IgD-negative memory B cell (primary cell): ENCODE data around the gene A2ML1. TPM values are rescaled to one million over a fixed set of nuclear protein-coding genes. Genes with fewer than 3 reads are reported as not detected.
A peak's percentile ranks its signal among the peaks of the same experiment; 100 is the strongest.
"Not testable (repeated sequence)": the region's sequence is repeated elsewhere in the genome, so short reads cannot be mapped to it uniquely, and the experiment has no call there.

Experiments used
- H3K27ac Mint-ChIP-seq, 3 donors: one replicate each; pipeline ENCODE4 v1.8.0; 2020 to 2022; ENCODE audit warnings: mild to moderate bottlenecking in 3 of 3, mixed read lengths in 3 of 3, moderate library complexity in 1 of 3
- H3K27me3 Mint-ChIP-seq: one replicate; pipeline ENCODE4 v1.8.0; 2021; ENCODE audit warnings: mixed read lengths
- H3K36me3 Mint-ChIP-seq: one replicate; pipeline ENCODE4 v1.8.0; 2020; ENCODE audit warnings: mild to moderate bottlenecking, mixed read lengths
- H3K4me1 Mint-ChIP-seq, 3 donors: one replicate each; pipeline ENCODE4 v1.8.0; 2020 to 2022; ENCODE audit warnings: mixed read lengths in 3 of 3, mild to moderate bottlenecking in 1 of 3
- H3K4me3 Mint-ChIP-seq, 4 donors: one replicate each; pipeline ENCODE4 v1.8.0; 2020 to 2022; ENCODE audit warnings: mild to moderate bottlenecking in 4 of 4, mixed read lengths in 4 of 4, moderate library complexity in 3 of 4
- H3K9me3 Mint-ChIP-seq, 3 donors: one replicate each; pipeline ENCODE4 v1.8.0; 2020 to 2021; ENCODE audit warnings: mixed read lengths in 3 of 3, mild to moderate bottlenecking in 1 of 3
- polyA plus RNA-seq: library from polyadenylated mRNA; unstranded; fragments of 300-500 nt; fragmentation: Illumina TruSeq; gene quantifications from one replicate; pipeline ENCODE4 v1.2.3, GENCODE V29; 2021

A2ML1 gene
- not detected for polyA plus RNA-seq

DNA sequence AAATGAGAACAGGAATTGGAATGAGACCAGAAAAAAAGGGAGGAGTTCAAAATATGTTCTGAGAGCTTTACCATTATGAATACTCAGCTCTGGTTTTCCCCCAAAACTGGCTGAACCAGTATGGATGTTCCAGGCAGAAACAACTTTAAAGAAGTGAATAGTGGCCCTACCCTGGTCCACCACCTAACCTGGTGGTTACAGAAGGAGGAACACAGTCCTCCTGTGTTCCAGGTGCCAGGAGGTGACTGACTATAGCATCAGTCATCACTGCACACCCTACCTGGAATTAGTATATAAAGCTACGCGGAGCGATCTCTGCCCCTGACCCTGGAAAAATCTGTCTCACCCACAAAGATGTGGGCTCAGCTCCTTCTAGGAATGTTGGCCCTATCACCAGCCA is at the start of gene A2ML1:
TSS of gene A2ML1 (plus strand) at position 324 of the 400 bp plus-strand sequence. CDS start at position 355, 31 bp downstream.
- Mint-ChIP-seq H3K27ac (peak within 1 kb of the TSS in 1 of 3 donors; percentile 24), H3K4me3 (peak within 1 kb of the TSS in 1 of 4 donors; percentile 17), H3K27me3 (peaks cover 4% of the 10 kb centered on the region), H3K4me1 (no peaks in the 10 kb centered on the region), H3K36me3 (no peaks in the 10 kb centered on the region), H3K9me3 (peaks cover 0 to 6% (median 2%) of the 10 kb centered on the region in 3 donors)

DNA sequence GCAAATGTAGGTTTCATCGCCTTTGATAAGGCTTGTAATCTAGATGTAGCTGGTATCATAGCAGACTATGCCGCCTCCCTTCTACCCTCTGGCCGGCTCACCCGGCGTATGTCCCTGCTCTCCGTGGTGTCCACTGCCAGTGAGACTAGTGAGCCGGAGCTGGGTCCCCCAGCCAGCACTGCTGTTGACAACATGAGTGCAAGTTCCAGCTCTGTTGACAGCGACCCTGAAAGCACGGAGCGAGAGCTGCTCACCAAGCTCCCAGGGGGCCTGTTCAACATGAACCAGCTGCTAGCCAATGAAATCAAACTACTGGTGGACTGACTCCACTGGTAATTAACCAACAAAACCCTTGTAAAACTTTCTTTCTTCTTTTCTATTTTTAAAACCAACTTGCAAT is 49.0 kb upstream of the A2ML1 start:
- Mint-ChIP-seq H3K4me3 (no peak overlapping the region), H3K36me3 (peaks cover 10% of the 10 kb centered on the region), H3K9me3 (no peaks in the 10 kb centered on the region), H3K4me1 (peaks cover 0 to 1% (median 0%) of the 10 kb centered on the region in 3 donors), H3K27ac (no peak overlapping the region), H3K27me3 (no peaks in the 10 kb centered on the region)

DNA sequence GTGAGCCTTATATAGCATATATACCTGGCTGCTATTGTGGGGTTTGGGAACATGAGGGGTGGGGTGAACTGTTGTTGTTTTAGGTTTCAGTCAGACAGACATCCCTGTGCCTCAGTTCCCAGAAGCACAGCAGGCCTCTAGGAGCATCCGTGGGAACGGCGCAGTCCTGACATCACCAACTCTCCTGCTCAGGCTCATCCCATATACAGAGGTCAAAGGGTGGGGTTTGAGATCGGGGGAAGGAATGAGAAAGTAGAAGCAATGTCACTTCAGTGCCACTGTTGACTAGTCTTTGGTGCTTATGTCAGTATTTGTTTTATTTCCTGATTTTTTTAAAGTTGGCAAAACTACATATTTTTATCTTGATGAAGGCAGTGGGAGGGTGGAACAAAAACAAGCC is 43.1 kb upstream of the A2ML1 start:
- H3K4me3 Mint-ChIP-seq, result no peak overlapping the region
- H3K27ac Mint-ChIP-seq, result no peak overlapping the region
- peaks cover 3% of the 10 kb centered on the region for H3K36me3 Mint-ChIP-seq
- no peaks in the 10 kb centered on the region for H3K4me1 Mint-ChIP-seq
- H3K27me3 Mint-ChIP-seq, result no peaks in the 10 kb centered on the region
- no peaks in the 10 kb centered on the region for H3K9me3 Mint-ChIP-seq

DNA sequence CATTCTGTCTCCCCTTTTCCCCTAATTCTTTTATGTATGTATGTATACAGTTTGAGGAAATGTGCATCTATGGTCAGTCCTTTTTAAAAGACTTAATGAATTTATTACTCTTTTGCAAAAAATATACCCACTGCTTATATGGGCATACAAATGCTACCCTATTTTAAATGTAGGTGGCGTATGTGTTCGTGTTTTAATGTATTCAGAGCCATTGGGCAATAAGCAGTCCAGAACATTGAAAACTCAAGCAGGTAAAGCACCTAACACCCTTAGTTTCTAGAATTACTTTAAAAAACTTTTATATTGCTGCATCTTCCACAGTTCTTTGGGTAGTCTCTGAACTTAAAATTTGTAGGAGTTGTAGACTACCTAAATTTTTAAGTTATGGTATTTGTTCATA is 42.6 kb upstream of the A2ML1 start:
- peaks cover 3% of the 10 kb centered on the region for H3K36me3 Mint-ChIP-seq
- H3K4me1 Mint-ChIP-seq, result no peaks in the 10 kb centered on the region
- H3K27me3 Mint-ChIP-seq, result no peaks in the 10 kb centered on the region
- no peak overlapping the region for H3K4me3 Mint-ChIP-seq
- H3K9me3 Mint-ChIP-seq, result no peaks in the 10 kb centered on the region
- no peak overlapping the region for H3K27ac Mint-ChIP-seq

GRCh38 chr12:8780389-8780788 is 42.0 kb upstream of the A2ML1 start:
- H3K27me3 Mint-ChIP-seq, result no peaks in the 10 kb centered on the region
- H3K9me3 Mint-ChIP-seq, result no peaks in the 10 kb centered on the region
- H3K27ac Mint-ChIP-seq, result no peak overlapping the region
- peaks cover 3% of the 10 kb centered on the region for H3K36me3 Mint-ChIP-seq
- H3K4me3 Mint-ChIP-seq, result no peak overlapping the region
- no peaks in the 10 kb centered on the region for H3K4me1 Mint-ChIP-seq

- H3K4me1 Mint-ChIP-seq, result no peaks in the 10 kb centered on the region
- H3K27ac Mint-ChIP-seq, result peak overlapping the region in 1 of 3 donors; percentile 24
- H3K4me3 Mint-ChIP-seq, result peak overlapping the region in 1 of 4 donors; percentile 6
- no peaks in the 10 kb centered on the region for H3K27me3 Mint-ChIP-seq
- H3K36me3 Mint-ChIP-seq, result peaks cover 3% of the 10 kb centered on the region
- H3K9me3 Mint-ChIP-seq, result no peaks in the 10 kb centered on the region
Observed at GRCh38 chr12:8781381-8782127, 40.9 kb upstream of the A2ML1 start.

GRCh38 chr12:8784290-8784888 is 38.0 kb upstream of the A2ML1 start:
- no peak overlapping the region for H3K4me3 Mint-ChIP-seq
- no peaks in the 10 kb centered on the region for H3K27me3 Mint-ChIP-seq
- H3K4me1 Mint-ChIP-seq, result peaks cover 0 to 4% (median 0%) of the 10 kb centered on the region in 3 donors
- no peak overlapping the region for H3K27ac Mint-ChIP-seq
- H3K9me3 Mint-ChIP-seq, result no peaks in the 10 kb centered on the region
- peaks cover 3% of the 10 kb centered on the region for H3K36me3 Mint-ChIP-seq

DNA sequence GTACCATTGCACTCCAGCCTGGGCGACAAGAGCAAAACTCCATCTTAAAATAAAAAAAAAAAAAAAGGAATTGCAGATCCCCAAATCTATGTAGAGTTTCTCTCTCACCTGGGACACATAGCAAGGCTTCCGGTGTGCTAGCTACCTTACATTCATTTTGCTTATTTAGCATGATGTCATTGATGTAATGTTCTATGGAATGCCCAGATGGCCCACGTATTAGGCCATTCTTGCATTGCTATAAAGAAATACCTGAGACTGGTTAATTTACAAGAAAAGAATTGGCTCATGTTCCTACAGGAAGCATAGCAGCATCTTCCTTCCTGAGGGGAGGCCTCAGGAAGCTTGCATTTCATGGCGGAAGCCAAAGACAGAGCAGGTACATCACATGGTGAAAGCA is 36.9 kb upstream of the A2ML1 start:
- no peaks in the 10 kb centered on the region for H3K27me3 Mint-ChIP-seq
- H3K4me3 Mint-ChIP-seq, result no peak overlapping the region
- no peak overlapping the region for H3K27ac Mint-ChIP-seq
- peaks cover 0 to 4% (median 0%) of the 10 kb centered on the region in 3 donors for H3K4me1 Mint-ChIP-seq
- no peaks in the 10 kb centered on the region for H3K9me3 Mint-ChIP-seq
- peaks cover 3% of the 10 kb centered on the region for H3K36me3 Mint-ChIP-seq

GRCh38 chr12:8787206-8787605 is 35.2 kb upstream of the A2ML1 start:
- not testable (repeated sequence) for H3K27ac Mint-ChIP-seq, H3K27me3 Mint-ChIP-seq, H3K4me1 Mint-ChIP-seq, H3K9me3 Mint-ChIP-seq, H3K36me3 Mint-ChIP-seq, H3K4me3 Mint-ChIP-seq

- H3K4me3 Mint-ChIP-seq, result peak overlapping the region; percentile 50 to 92 (median 79)
- H3K4me1 Mint-ChIP-seq, H3K27ac Mint-ChIP-seq, H3K9me3 Mint-ChIP-seq, H3K36me3 Mint-ChIP-seq, H3K27me3 Mint-ChIP-seq: not testable (repeated sequence)
Observed at GRCh38 chr12:8788706-8789105, 33.7 kb upstream of the A2ML1 start.

DNA sequence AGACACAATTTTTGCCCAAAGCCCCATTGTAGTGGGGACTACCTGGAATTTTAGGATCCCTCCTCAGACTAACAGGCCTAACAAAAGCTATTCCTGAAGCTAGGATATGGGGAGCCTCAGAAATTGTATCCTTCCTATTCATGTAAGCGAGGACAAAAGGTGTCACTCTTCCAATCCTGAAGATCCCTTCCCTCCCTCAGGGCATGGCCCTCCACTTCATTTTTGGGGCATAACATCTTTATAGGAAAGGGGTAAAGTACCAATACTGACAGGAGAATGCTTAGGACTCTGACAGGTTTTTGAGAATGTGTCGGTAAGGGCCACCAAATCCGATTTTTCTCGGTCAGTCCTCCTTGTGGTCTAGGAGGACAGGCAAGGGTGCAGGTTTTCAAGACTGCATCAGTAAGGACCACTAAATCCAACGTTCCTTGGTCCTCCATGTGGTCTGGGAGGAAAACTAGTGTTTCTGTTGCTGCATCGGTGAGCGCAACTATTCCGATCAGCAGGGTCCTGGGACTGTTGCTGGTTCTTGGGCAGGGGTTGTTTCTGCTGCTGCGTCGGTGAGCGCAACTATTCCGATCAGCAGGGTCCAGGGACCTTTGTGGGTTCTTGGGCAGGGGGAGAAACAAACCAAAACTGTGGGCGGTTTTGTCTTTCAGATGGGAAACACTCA is 32.9 kb upstream of the A2ML1 start:
- H3K27me3 Mint-ChIP-seq, H3K9me3 Mint-ChIP-seq, H3K4me1 Mint-ChIP-seq, H3K27ac Mint-ChIP-seq, H3K36me3 Mint-ChIP-seq: not testable (repeated sequence)
- H3K4me3 Mint-ChIP-seq, result peak overlapping the region in 2 of 4 donors; percentile 87 to 92

DNA sequence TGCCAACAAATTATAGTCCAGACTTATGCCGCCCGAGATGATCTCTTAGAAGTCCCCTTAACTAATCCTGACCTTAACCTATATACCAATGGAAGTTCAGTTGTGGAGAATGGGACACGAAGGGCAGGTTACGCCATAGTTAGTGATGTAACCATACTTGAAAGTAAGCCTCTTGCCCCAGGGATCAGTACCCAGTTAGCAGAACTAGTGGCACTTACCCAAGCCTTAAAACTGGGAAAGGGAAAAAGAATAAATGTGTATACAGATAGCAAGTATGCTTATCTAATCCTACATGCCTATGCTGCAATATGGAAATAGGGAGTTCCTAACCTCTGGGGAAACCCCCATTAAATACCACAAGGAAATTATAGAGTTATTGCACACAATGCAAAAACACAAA is 29.2 kb upstream of the A2ML1 start:
- H3K27me3 Mint-ChIP-seq, H3K9me3 Mint-ChIP-seq, H3K4me1 Mint-ChIP-seq, H3K4me3 Mint-ChIP-seq, H3K27ac Mint-ChIP-seq, H3K36me3 Mint-ChIP-seq: not testable (repeated sequence)

DNA sequence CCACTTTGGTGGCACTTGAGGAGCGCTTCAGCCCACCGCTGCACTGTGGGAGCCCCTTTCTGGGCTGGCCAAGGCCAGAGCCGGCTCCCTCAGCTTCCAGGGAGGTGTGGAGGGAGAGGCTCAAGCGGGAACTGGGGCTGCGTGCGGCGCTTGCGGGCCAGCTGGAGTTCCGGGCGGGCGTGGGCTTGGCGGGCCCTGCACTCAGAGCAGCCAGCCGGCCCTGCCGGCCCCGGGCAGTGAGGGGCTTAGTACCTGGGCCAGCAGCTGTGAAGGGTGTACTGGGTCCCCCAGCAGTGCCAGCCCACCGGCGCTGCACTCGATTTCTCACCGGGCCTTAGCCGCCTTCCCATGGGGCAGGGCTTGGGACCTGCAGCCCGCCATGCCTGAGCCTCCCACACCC is 27.8 kb upstream of the A2ML1 start:
- H3K4me3 Mint-ChIP-seq, H3K4me1 Mint-ChIP-seq, H3K36me3 Mint-ChIP-seq, H3K27ac Mint-ChIP-seq, H3K9me3 Mint-ChIP-seq, H3K27me3 Mint-ChIP-seq: not testable (repeated sequence)

DNA sequence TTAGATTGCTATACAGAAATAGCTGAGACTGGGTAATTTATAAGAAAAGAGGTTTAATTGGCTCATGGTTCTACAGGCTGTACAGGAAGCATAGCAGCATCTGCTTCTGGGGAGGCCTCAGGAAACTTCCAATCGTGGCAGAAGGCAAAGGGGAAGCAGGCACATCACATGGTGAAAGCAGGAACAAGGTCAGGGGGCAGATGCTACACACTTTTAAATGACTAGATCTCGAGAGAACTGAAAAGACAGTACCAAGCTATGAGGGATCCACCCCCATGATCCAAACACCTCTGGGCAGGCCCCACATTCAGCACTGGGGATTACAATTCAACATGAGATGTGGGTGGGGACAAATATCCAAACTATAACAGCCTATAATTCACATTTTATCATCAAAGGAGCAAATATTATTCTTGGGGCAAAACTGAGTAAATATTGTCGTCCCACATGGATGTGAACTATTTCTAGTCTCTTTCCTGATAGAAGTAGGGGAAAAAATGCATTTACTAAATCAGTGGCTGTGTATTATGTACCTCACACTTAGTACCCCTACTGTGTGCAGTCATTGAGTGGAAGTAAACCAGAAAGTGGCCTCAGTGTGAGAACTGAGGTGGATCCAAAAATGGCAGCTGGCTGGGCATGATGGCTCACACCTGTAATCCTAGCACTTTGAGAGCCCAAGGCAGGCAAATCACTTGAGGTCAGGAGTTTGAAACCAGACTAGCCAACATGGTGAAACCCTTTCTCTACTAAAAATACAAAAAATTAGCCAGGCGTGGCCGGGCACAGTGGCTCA is 25.4 kb upstream of the A2ML1 start:
- peaks cover 4% of the 10 kb centered on the region for H3K27me3 Mint-ChIP-seq
- H3K27ac Mint-ChIP-seq, result no peak overlapping the region
- H3K9me3 Mint-ChIP-seq, result peaks cover 0 to 4% (median 0%) of the 10 kb centered on the region in 3 donors
- no peaks in the 10 kb centered on the region for H3K4me1 Mint-ChIP-seq
- H3K4me3 Mint-ChIP-seq, result no peak overlapping the region
- H3K36me3 Mint-ChIP-seq, result peaks cover 2% of the 10 kb centered on the region

DNA sequence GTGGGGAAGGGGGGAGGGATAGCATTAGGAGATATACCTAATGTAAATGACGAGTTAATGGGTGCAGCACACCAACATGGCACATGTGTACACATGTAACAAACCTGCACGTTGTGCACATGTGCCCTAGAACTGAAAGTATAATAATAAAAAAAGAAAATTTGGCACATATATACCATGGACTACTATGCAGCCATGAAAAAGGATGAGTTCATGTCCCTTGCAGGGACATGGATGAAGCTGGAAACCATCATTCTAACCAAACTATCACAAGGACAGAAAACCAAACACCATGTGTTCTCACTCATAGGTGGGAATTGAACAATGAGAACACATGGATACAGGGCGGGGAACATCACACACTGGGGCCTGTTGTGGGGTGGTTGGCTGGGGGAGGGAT is 21.2 kb upstream of the A2ML1 start:
- not testable (repeated sequence) for H3K27ac Mint-ChIP-seq, H3K36me3 Mint-ChIP-seq, H3K9me3 Mint-ChIP-seq, H3K27me3 Mint-ChIP-seq, H3K4me3 Mint-ChIP-seq, H3K4me1 Mint-ChIP-seq
